H9 (cell line): Measurements from ENCODE around the gene EFL1. TPM values are rescaled to one million over a fixed set of nuclear protein-coding genes. Genes with fewer than 3 reads are reported as not detected.

Experiments used
- DNase-seq: peaks from one replicate; pipeline ENCODE4 v3.0.0-alpha.2; 2017
- H2AFZ ChIP-seq: one replicate; pipeline ENCODE4 v1.6.1; 2013; ENCODE audit warnings: mild to moderate bottlenecking, low read length, control low read depth, moderate library complexity
- H2AK5ac ChIP-seq: 2 replicates; pipeline ENCODE4 v1.6.1; 2013; ENCODE audit warnings: low read length, control low read depth, mixed read lengths; ENCODE audit not compliant: insufficient read length
- H2BK120ac ChIP-seq: one replicate; pipeline ENCODE4 v1.6.1; 2013; ENCODE audit warnings: low read depth, mild to moderate bottlenecking, low read length, control low read depth, inconsistent platforms; ENCODE audit not compliant: poor library complexity, severe bottlenecking
- H2BK12ac ChIP-seq: 2 replicates; pipeline ENCODE4 v1.6.1; 2013; ENCODE audit warnings: low read length, control low read depth, mixed read lengths, low read depth; ENCODE audit not compliant: insufficient read length
- H2BK15ac ChIP-seq: 2 replicates; pipeline ENCODE4 v1.6.1; 2013; ENCODE audit warnings: low read depth, low read length, control low read depth
- H2BK20ac ChIP-seq: one replicate; pipeline ENCODE4 v1.6.1; 2013; ENCODE audit warnings: low read depth, mild to moderate bottlenecking, low read length, control low read depth, inconsistent platforms; ENCODE audit not compliant: poor library complexity, severe bottlenecking
- H2BK5ac ChIP-seq: 2 replicates; pipeline ENCODE4 v1.6.1; 2013; ENCODE audit warnings: low read length, control low read depth, mixed read lengths; ENCODE audit not compliant: insufficient read length
- H3K14ac ChIP-seq: 2 replicates; pipeline ENCODE4 v1.6.1; 2013; ENCODE audit warnings: low read length, control low read depth; ENCODE audit not compliant: insufficient read depth
- H3K18ac ChIP-seq: 2 replicates; pipeline ENCODE4 v1.6.1; 2013; ENCODE audit warnings: low read depth, mild to moderate bottlenecking, mixed read lengths, low read length, control low read depth; ENCODE audit not compliant: insufficient read length
- H3K23ac ChIP-seq: 2 replicates; pipeline ENCODE4 v1.6.1; 2013; ENCODE audit warnings: low read length, control low read depth, mixed read lengths, low read depth; ENCODE audit not compliant: insufficient read length
- H3K23me2 ChIP-seq: 2 replicates; pipeline ENCODE4 v1.6.1; 2013; ENCODE audit warnings: low read depth, mild to moderate bottlenecking, mixed read lengths, low read length, control low read depth; ENCODE audit not compliant: insufficient read length, poor library complexity, severe bottlenecking
- H3K27ac ChIP-seq: 2 replicates; pipeline ENCODE4 v1.5.1; 2013; ENCODE audit warnings: low read length, control low read depth, mixed read lengths, low read depth; ENCODE audit not compliant: insufficient read length
- H3K27me3 ChIP-seq: 2 replicates; pipeline ENCODE4 v1.6.1; 2013; ENCODE audit warnings: low read length, control low read depth, inconsistent platforms; ENCODE audit not compliant: insufficient read depth
- H3K4ac ChIP-seq: 2 replicates; pipeline ENCODE4 v1.6.1; 2013; ENCODE audit warnings: low read depth, mild to moderate bottlenecking, control low read depth, inconsistent platforms, low read length, moderate library complexity
- H3K4me1 ChIP-seq: 2 replicates; pipeline ENCODE4 v1.6.1; 2013; ENCODE audit warnings: low read length, control low read depth, inconsistent platforms; ENCODE audit not compliant: insufficient read depth
- H3K4me2 ChIP-seq: 2 replicates; pipeline ENCODE4 v1.6.1; 2013; ENCODE audit warnings: low read length, control low read depth, mixed read lengths; ENCODE audit not compliant: insufficient read length, insufficient read depth
- H3K56ac ChIP-seq: 2 replicates; pipeline ENCODE4 v1.6.1; 2013; ENCODE audit warnings: low read depth, mild to moderate bottlenecking, mixed read lengths, low read length, control low read depth; ENCODE audit not compliant: insufficient read length
- H3K79me1 ChIP-seq: 2 replicates; pipeline ENCODE4 v1.6.1; 2013; ENCODE audit warnings: low read depth, mild to moderate bottlenecking, moderate library complexity, low read length, control low read depth, inconsistent platforms; ENCODE audit not compliant: insufficient read depth, poor library complexity, severe bottlenecking
- H3K79me2 ChIP-seq: 2 replicates; pipeline ENCODE4 v1.6.1; 2013; ENCODE audit warnings: low read length, control low read depth, inconsistent platforms; ENCODE audit not compliant: insufficient read depth
- H3K9ac ChIP-seq: 2 replicates; pipeline ENCODE4 v1.6.1; 2013; ENCODE audit warnings: low read length, control low read depth, mixed read lengths; ENCODE audit not compliant: insufficient read length; ENCODE audit errors: extremely low read depth
- H3K9me3 ChIP-seq: one replicate; pipeline ENCODE4 v1.6.1; 2013; ENCODE audit warnings: low read depth, low read length, inconsistent platforms; ENCODE audit not compliant: control insufficient read depth
- H3T11ph ChIP-seq: one replicate; pipeline ENCODE4 v1.6.1; 2013; ENCODE audit warnings: mild to moderate bottlenecking, low read length, control low read depth, inconsistent platforms
- H4K20me1 ChIP-seq: one replicate; pipeline ENCODE4 v1.6.1; 2013; ENCODE audit not compliant: control insufficient read depth, insufficient read length, insufficient read depth
- H4K5ac ChIP-seq: 2 replicates; pipeline ENCODE4 v1.6.1; 2013; ENCODE audit warnings: low read depth, mild to moderate bottlenecking, mixed read lengths, low read length, control low read depth; ENCODE audit not compliant: insufficient read length
- H4K8ac ChIP-seq: replicated peaks from 2 replicates; pipeline ENCODE4 v1.6.1; 2013; ENCODE audit warnings: low read length, control low read depth, mixed read lengths, low read depth; ENCODE audit not compliant: insufficient read length
- H4K91ac ChIP-seq: 2 replicates; pipeline ENCODE4 v1.6.1; 2013; ENCODE audit warnings: low read depth, mild to moderate bottlenecking, moderate library complexity, mixed read lengths, low read length, control low read depth; ENCODE audit not compliant: insufficient read length
- H3K27ac Mint-ChIP-seq, 3 experiments: 2 replicates in 2 of 3; 3 replicates in 1 of 3; pipeline ENCODE4 v1.8.0; 2020 to 2021; ENCODE audit warnings: mixed read lengths in 3 of 3, mild to moderate bottlenecking in 1 of 3, moderate library complexity in 1 of 3
- H3K27me3 Mint-ChIP-seq: 2 replicates; pipeline ENCODE4 v1.8.0; 2021; ENCODE audit warnings: low read depth, mild to moderate bottlenecking, moderate library complexity, mixed read lengths
- H3K36me3 Mint-ChIP-seq, 3 experiments: 2 replicates in 2 of 3; 3 replicates in 1 of 3; pipeline ENCODE4 v1.8.0; 2020 to 2021; ENCODE audit warnings: low read depth in 3 of 3, mixed read lengths in 3 of 3; ENCODE audit not compliant: insufficient read depth in 1 of 3
- H3K4me1 Mint-ChIP-seq, 2 experiments: 2 replicates each; pipeline ENCODE4 v1.8.0; 2020; ENCODE audit warnings: mixed read lengths in 2 of 2
- H3K4me3 Mint-ChIP-seq, 2 experiments: 2 replicates in 1 of 2; 3 replicates in 1 of 2; pipeline ENCODE4 v1.8.0; 2020 to 2021; ENCODE audit warnings: mild to moderate bottlenecking in 2 of 2, mixed read lengths in 2 of 2, moderate library complexity in 1 of 2
- H3K9me3 Mint-ChIP-seq, 2 experiments: 2 replicates in 1 of 2; 3 replicates in 1 of 2; pipeline ENCODE4 v1.8.0; 2020; ENCODE audit warnings: mild to moderate bottlenecking in 2 of 2, mixed read lengths in 2 of 2, moderate library complexity in 1 of 2
- CTCF ChIP-seq: fragments of 200-600 bp; sonication (generic); conservative IDR thresholded peaks from 3 replicates; pipeline ENCODE4 v1.8.0; 2021; ENCODE audit warnings: antibody characterized with exemption, mild to moderate bottlenecking
- WGBS: extraction: QIAGEN DNeasy Blood & Tissue Kit; methylation state at CpG from one replicate; pipeline ENCODE4 v1.1.7; 2013; ENCODE audit warnings: missing lambda C conversion rate, low lambda C conversion rate, mixed read lengths; ENCODE audit not compliant: insufficient read length; ENCODE audit errors: extremely low coverage; 5-methylcytosine and 5-hydroxymethylcytosine counted together
- total RNA-seq: library from RNA; stranded (reverse); gene quantifications from 2 replicates; pipeline ENCODE4 v1.2.1, GENCODE V29; 2021

The EFL1 gene
- total RNA-seq, 1 experiment from 2014 or later: 29.4 TPM

DNA sequence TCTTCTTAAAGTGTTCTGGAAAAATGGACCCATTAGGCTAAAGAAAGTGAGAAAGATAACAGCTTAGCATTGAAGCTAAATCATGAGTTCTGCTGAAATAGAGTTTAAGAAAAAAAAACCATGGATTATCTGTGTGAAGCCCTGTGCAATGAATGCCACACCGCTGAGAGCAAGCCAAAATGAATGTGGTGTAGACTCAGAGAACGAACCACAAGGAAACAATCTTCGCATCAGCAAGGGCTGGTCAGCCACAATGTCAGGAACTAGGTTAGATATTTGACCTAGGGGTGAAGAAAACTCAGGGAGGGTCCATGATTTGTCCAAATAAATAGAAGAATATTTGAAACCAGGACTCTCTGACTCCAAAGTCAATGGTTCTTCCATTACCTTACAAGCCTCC lies 125.3 kb downstream of the EFL1 start:
- no peak overlapping the region for H3K27ac Mint-ChIP-seq
- no peak overlapping the region for H3K4me2 ChIP-seq
- H2AFZ ChIP-seq: no peak overlapping the region

More for the DNA sequence above, 125.3 kb downstream of the EFL1 start:
- H3K36me3 Mint-ChIP-seq: peaks cover 5 to 16% (median 11%) of the 10 kb centered on the region in 3 experiments; a peak in 6 of 7 replicates
- no peak overlapping the region for H2BK5ac ChIP-seq
- no peak overlapping the region for H4K91ac ChIP-seq
- TF ChIP-seq CTCF: no peak
- H3K4me1 Mint-ChIP-seq: peaks cover 0 to 2% of the 10 kb centered on the region in 2 experiments; a peak in 1 of 4 replicates
- no peak for DNase-seq
- no peak overlapping the region for H2BK20ac ChIP-seq
- no peak overlapping the region for H3K14ac ChIP-seq
- no peaks in the 10 kb centered on the region for H3K4me1 ChIP-seq
- no peak overlapping the region for H3K4ac ChIP-seq
- no peak overlapping the region for H3K18ac ChIP-seq
- H2BK120ac ChIP-seq: no peak overlapping the region
- no peak overlapping the region for H4K8ac ChIP-seq
- H3K9me3 ChIP-seq: no peaks in the 10 kb centered on the region
- no peak overlapping the region for H3K4me3 Mint-ChIP-seq
- no peaks in the 10 kb centered on the region for H3K23me2 ChIP-seq
- no peaks in the 10 kb centered on the region for H3K9me3 Mint-ChIP-seq
- H3K27ac ChIP-seq: no peak overlapping the region
- no peaks in the 10 kb centered on the region for H3K79me1 ChIP-seq
- H4K20me1 ChIP-seq: no peaks in the 10 kb centered on the region
- H3K56ac ChIP-seq: no peak overlapping the region
- no peak overlapping the region for H4K5ac ChIP-seq
- H2BK12ac ChIP-seq: no peak overlapping the region
- H3K27me3 ChIP-seq: no peaks in the 10 kb centered on the region
- no peak overlapping the region for H3K23ac ChIP-seq
- no peak overlapping the region for H3K9ac ChIP-seq
- no peaks in the 10 kb centered on the region for H3K79me2 ChIP-seq
- H2BK15ac ChIP-seq: no peak overlapping the region
- H2AK5ac ChIP-seq: no peak overlapping the region
- no peak overlapping the region for H3T11ph ChIP-seq
- no peaks in the 10 kb centered on the region for H3K27me3 Mint-ChIP-seq
- no CpG with 5 or more reads among the region's 3 CpGs for WGBS
